Measurements from ENCODE around the gene TMEM121B.

TMEM121B gene

GRCh38 chr22:17087498-17088131 is 33.5 kb downstream of the TMEM121B start:
- no peak for DNase-seq

- no peak for DNase-seq
These were observed 34.2 kb downstream of the TMEM121B start for GRCh38 chr22:17086788-17087497.

- DNase-seq = no peak
These were observed 34.9 kb downstream of the TMEM121B start for GRCh38 chr22:17086296-17086695.

GRCh38 chr22:17085277-17086181 is 35.6 kb downstream of the TMEM121B start:
- peak in 1 of 2 experiments; percentile 32 for DNase-seq

GRCh38 chr22:17084554-17085276 is 36.4 kb downstream of the TMEM121B start, which contains the start of gene IL17RA:
IL17RA (plus strand) TSS chr22:17085000; CDS start chr22:17085092, 92 bp downstream.
- peak; percentile 75 to 88 for DNase-seq

- DNase-seq = no peak
These were observed 37.2 kb downstream of the TMEM121B start for GRCh38 chr22:17083811-17084441.

- no peak for DNase-seq
These were observed 37.9 kb downstream of the TMEM121B start for GRCh38 chr22:17083255-17083654.

- no peak for DNase-seq
These were observed 41.6 kb downstream of the TMEM121B start for GRCh38 chr22:17079572-17079971.

GRCh38 chr22:17077255-17077654 is 43.9 kb downstream of the TMEM121B start:
- DNase-seq = no peak

GRCh38 chr22:17074648-17075002 is 46.5 kb downstream of the TMEM121B start:
- no peak for DNase-seq

GRCh38 chr22:17072877-17073276 is 48.3 kb downstream of the TMEM121B start:
- no peak for DNase-seq
